ENCODE measurements around the gene USF1.
"Not testable (repeated sequence)": the region's sequence is repeated elsewhere in the genome, so short reads cannot be mapped to it uniquely, and the experiment has no call there.

Gene USF1

DNA sequence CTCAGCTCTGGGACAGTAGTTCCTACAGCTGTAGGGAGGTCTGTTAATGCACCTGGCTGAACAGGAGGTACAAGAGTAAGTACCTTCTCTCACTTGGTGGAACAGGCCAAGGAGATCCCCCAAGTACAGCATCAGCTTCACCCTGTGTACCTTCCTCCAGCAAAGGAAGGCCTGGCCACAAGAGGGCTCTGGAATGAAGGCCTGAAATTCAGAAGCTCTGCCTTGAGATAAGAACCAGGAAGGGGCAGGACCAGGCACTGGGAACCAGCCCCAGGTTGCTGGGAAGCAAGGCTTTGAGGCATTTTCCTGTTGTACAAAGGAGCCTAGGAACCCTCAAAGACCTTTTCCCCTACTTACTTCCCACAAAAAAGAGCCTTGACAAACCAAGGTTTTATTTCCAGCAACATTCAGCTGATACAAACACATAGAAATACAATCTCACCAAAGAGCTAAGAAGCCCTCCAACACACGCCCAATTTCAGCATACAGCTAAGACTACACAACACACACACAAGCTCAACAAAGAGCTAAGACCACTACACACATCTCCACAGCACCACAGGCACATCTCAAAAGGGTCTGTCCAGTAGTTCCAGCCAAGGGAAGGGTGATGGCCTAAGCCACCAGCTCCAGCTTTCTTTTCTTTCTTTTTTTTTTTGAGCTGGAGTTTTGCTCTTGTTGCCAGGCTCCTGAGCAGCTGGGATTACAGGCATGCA is 48.3 kb downstream of the USF1 start:
- no peak overlapping the region for H3K4me3 ChIP-seq (replicated peaks in 1 of 2; ENCODE audit: low read depth in 2 of 2, low read length in 2 of 2)
- TF ChIP-seq, protein P1, sequence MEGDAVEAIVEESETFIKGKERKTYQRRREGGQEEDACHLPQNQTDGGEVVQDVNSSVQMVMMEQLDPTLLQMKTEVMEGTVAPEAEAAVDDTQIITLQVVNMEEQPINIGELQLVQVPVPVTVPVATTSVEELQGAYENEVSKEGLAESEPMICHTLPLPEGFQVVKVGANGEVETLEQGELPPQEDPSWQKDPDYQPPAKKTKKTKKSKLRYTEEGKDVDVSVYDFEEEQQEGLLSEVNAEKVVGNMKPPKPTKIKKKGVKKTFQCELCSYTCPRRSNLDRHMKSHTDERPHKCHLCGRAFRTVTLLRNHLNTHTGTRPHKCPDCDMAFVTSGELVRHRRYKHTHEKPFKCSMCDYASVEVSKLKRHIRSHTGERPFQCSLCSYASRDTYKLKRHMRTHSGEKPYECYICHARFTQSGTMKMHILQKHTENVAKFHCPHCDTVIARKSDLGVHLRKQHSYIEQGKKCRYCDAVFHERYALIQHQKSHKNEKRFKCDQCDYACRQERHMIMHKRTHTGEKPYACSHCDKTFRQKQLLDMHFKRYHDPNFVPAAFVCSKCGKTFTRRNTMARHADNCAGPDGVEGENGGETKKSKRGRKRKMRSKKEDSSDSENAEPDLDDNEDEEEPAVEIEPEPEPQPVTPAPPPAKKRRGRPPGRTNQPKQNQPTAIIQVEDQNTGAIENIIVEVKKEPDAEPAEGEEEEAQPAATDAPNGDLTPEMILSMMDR (IDR thresholded peaks at IDR 0.05; ENCODE audit: low read depth, low read length) = peak; percentile 85
- DNase-seq (ENCODE audit: low read depth in 2 of 2) = peak; percentile 77 to 93

DNA sequence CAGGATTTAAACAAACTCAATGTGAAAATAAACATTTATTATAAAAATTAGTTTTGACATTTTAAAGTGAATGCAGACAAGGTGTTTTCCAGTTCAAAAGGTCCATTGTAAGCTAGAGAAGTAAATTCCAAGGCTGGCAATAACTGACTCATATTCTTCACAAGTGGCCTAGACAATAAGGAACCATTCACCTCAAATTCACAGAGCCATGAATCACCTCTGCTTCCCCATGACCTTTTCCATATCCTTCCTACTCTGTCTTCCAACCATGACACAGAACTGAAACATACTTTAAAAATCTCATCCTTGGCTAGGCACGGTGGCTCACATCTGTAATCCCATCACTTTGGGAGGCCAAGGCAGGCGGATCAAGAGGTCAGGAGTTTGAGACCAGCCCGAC is 49.6 kb downstream of the USF1 start:
- peak in 1 of 2 donors; percentile 89 for DNase-seq (ENCODE audit: low read depth in 2 of 2)
- TF ChIP-seq, protein P1 (IDR thresholded peaks at IDR 0.05; ENCODE audit: low read depth, low read length) = no peak
- H3K4me3 ChIP-seq (replicated peaks in 1 of 2; ENCODE audit: low read depth in 2 of 2, low read length in 2 of 2) = no peak overlapping the region

DNA sequence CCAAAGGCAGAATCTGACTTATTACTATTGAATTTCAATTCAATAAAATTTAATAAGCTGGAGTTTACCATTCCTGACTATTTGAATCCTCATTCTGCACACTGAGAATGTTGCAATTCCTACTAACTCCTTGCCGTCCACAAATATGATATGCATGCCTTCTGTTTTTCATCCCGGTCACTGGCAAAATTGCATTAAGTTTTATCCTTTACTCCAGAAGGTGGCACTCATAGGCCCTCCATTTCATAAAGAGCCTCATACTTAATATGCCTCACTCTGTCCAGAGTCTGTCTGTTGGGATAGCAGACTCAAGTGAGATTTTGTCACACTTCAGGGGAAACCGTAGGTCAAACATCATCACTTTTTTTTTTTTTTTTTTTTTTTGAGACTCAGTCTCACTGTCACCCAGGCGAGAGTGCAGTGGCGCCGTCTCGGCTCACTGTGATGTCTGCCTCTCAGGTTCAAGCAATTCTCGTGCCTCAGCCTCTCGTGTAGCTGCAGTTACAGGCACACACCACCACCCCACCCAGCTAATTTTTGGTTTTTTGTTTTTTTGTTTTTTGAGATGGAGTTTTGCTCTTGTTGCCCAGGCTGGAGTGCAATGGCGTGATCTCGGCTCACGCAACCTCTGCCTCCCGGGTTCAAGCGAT is 52.1 kb downstream of the USF1 start:
- H3K4me3 ChIP-seq (replicated peaks in 1 of 2; ENCODE audit: low read depth in 2 of 2, low read length in 2 of 2) = no peak overlapping the region
- peak; percentile 80 to 91 for DNase-seq (ENCODE audit: low read depth in 2 of 2)
- TF ChIP-seq, protein P1 (IDR thresholded peaks at IDR 0.05; ENCODE audit: low read depth, low read length) = peak; percentile 34

DNA sequence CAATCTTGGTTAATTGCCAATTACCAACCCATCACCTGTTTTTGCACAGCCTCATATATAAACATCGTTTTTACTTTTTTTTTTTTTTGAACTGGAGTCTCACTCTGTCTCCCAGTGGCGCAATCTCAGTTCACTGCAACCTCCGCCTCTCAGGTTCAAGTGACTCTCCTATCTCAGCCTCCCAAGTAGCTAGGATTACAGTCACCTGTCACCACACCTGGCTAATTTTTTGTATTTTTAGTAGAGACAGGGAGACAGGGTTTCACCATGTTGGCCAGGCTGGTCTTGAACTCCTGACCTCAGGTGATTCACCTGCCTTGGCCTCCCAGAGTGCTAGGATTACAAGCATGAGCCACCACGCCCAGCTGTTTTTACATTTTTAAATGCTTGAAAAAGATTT is 53.7 kb downstream of the USF1 start:
- DNase-seq (ENCODE audit: low read depth in 2 of 2); H3K4me3 ChIP-seq (replicated peaks in 1 of 2; ENCODE audit: low read depth in 2 of 2, low read length in 2 of 2): not testable (repeated sequence)

All from cardiac fibroblast (primary cell).